ENCODE results near the gene XCL1.

XCL1 gene

GRCh38 chr1:168550971-168551370 lies 25.4 kb upstream of the XCL1 start:
- no peak for TF ChIP-seq CTCF (IDR thresholded peaks at IDR 0.05; ENCODE audit: borderline replicate concordance, control extremely low read depth, extremely low read depth, insufficient read depth, missing control alignments)
- in situ Hi-C loops (cut with MboI; ENCODE audit: low sequenced_read_pairs, unreplicated experiment), result no loop called here

GRCh38 chr1:168551688-168552087 lies 24.7 kb upstream of the XCL1 start:
- DNase-seq (ENCODE audit: low spot score), result no peak
- no peak for TF ChIP-seq CTCF (IDR thresholded peaks at IDR 0.05; ENCODE audit: borderline replicate concordance, control extremely low read depth, extremely low read depth, insufficient read depth, missing control alignments)
- in situ Hi-C loops (cut with MboI; ENCODE audit: low sequenced_read_pairs, unreplicated experiment), result no loop called here

More at GRCh38 chr1:168550971-168551370, 25.4 kb upstream of the XCL1 start:
- no peak for DNase-seq (ENCODE audit: low spot score)

- in situ Hi-C loops (cut with MboI; ENCODE audit: low sequenced_read_pairs, unreplicated experiment), result no loop called here
- TF ChIP-seq CTCF (IDR thresholded peaks at IDR 0.05; ENCODE audit: borderline replicate concordance, control extremely low read depth, extremely low read depth, insufficient read depth, missing control alignments), result no peak
- no peak for DNase-seq (ENCODE audit: low spot score)
Measured at GRCh38 chr1:168552961-168553360, 23.4 kb upstream of the XCL1 start.

- DNase-seq (ENCODE audit: low spot score), result no peak
- TF ChIP-seq CTCF (IDR thresholded peaks at IDR 0.05; ENCODE audit: borderline replicate concordance, control extremely low read depth, extremely low read depth, insufficient read depth, missing control alignments), result no peak
- in situ Hi-C loops (cut with MboI; ENCODE audit: low sequenced_read_pairs, unreplicated experiment), result no loop called here
Measured at GRCh38 chr1:168553680-168554553, 22.5 kb upstream of the XCL1 start.

GRCh38 chr1:168554603-168555483 lies 21.6 kb upstream of the XCL1 start:
- in situ Hi-C loops (cut with MboI; ENCODE audit: low sequenced_read_pairs, unreplicated experiment), result no loop called here
- no peak for DNase-seq (ENCODE audit: low spot score)
- TF ChIP-seq CTCF (IDR thresholded peaks at IDR 0.05; ENCODE audit: borderline replicate concordance, control extremely low read depth, extremely low read depth, insufficient read depth, missing control alignments), result no peak

- in situ Hi-C loops (cut with MboI; ENCODE audit: low sequenced_read_pairs, unreplicated experiment), result no loop called here
- DNase-seq (ENCODE audit: low spot score), result no peak
- TF ChIP-seq CTCF (IDR thresholded peaks at IDR 0.05; ENCODE audit: borderline replicate concordance, control extremely low read depth, extremely low read depth, insufficient read depth, missing control alignments), result no peak
Measured at GRCh38 chr1:168555508-168556046, 20.8 kb upstream of the XCL1 start.

All from GM13976 (cell line).